BE2C (cell line): ENCODE measurements around the gene KIAA1217.

Experiments used
- DNase-seq: peaks from one replicate; pipeline ENCODE4 v3.0.0-alpha.2; 2020
- H3K27me3 ChIP-seq: fragments of 250-450 bp; sonication (Bioruptor Pico); 2 replicates; pipeline ENCODE4 v1.5.1; 2020; ENCODE audit warnings: mild to moderate bottlenecking
- H3K36me3 ChIP-seq: fragments of 250-450 bp; sonication (Bioruptor Pico); 2 replicates; pipeline ENCODE4 v1.5.1; 2020; ENCODE audit warnings: mild to moderate bottlenecking
- H3K4me1 ChIP-seq: fragments of 250-450 bp; sonication (Bioruptor Pico); 2 replicates; pipeline ENCODE4 v1.5.1; 2020
- H3K4me3 ChIP-seq: 2 replicates; pipeline ENCODE4 v1.5.1; 2011; ENCODE audit warnings: low read depth, low read length
- H3K9me3 ChIP-seq: fragments of 250-450 bp; sonication (Bioruptor Pico); 2 replicates; pipeline ENCODE4 v1.5.1; 2020
- TF ChIP-seq, protein P1 (sequence below): IDR thresholded peaks from 2 replicates; pipeline ENCODE4 v1.5.1; 2012; ENCODE audit warnings: mild to moderate bottlenecking, low read depth, low read length

The KIAA1217 gene

DNA sequence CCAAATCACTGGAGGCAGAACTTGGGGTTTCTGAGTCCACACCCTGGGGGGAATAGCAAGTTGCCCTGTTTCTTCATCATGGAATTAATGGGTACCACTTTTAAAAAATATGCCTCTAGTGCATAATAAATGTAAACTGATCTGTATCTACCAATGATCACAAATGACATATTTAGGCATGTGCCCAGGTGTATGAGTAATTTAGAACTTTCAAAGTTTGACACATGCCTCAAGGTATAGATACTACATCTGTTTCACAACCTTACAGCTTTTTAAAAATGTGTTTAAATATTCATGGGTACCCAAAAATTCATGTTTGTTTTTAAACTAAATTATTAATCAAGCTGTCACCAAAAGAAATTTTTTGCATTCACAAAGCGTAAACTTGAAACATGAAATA lies 226.0 kb downstream of the KIAA1217 start:
- TF ChIP-seq, protein P1, sequence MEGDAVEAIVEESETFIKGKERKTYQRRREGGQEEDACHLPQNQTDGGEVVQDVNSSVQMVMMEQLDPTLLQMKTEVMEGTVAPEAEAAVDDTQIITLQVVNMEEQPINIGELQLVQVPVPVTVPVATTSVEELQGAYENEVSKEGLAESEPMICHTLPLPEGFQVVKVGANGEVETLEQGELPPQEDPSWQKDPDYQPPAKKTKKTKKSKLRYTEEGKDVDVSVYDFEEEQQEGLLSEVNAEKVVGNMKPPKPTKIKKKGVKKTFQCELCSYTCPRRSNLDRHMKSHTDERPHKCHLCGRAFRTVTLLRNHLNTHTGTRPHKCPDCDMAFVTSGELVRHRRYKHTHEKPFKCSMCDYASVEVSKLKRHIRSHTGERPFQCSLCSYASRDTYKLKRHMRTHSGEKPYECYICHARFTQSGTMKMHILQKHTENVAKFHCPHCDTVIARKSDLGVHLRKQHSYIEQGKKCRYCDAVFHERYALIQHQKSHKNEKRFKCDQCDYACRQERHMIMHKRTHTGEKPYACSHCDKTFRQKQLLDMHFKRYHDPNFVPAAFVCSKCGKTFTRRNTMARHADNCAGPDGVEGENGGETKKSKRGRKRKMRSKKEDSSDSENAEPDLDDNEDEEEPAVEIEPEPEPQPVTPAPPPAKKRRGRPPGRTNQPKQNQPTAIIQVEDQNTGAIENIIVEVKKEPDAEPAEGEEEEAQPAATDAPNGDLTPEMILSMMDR: no peak
- H3K9me3 ChIP-seq: no peaks in the 10 kb centered on the region
- H3K36me3 ChIP-seq: no peaks in the 10 kb centered on the region
- H3K4me3 ChIP-seq: no peak overlapping the region
- no peak for DNase-seq
- H3K27me3 ChIP-seq: no peaks in the 10 kb centered on the region
- no peaks in the 10 kb centered on the region for H3K4me1 ChIP-seq

DNA sequence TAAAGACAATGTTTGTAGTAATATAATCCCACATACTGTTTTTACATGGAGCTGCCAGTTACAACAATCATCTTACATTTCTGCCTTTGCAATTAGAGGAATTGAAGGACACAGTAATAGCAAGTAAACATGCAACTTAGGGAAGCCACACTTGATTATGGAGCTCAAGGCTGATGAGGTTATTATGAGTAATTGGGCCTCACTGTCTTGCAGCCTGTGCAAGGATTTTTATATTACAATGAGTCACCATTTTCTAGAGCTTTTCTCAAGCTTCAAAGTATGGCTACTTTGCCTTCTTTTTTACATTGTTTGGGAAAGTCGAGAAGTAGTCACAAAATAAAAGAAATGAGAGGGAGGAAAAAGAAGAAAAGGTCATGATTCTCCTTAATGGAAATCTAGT lies 226.4 kb downstream of the KIAA1217 start:
- TF ChIP-seq, protein P1: no peak
- no peaks in the 10 kb centered on the region for H3K27me3 ChIP-seq
- DNase-seq: no peak
- H3K9me3 ChIP-seq: no peaks in the 10 kb centered on the region
- H3K4me3 ChIP-seq: no peak overlapping the region
- H3K36me3 ChIP-seq: no peaks in the 10 kb centered on the region
- no peaks in the 10 kb centered on the region for H3K4me1 ChIP-seq

DNA sequence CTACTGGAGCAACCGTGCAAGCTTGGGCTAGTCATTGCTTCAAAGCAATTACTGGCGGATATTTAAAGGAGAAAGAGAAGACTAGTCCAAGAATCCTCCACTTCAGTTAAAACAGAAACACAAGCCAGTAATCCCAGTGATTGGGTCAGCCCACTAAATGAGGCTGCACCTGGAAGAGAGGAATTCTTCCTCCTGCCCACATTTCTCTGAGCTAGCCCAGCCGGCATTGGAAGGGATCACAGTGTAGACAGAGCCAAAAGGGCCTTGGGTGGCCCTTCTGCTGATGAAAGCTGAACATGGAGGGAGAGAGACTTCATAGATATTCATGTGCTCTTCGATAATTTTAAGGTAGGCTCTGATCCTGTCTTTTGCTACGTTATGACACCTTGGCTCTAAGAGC lies 228.4 kb downstream of the KIAA1217 start:
- Histone ChIP-seq H3K36me3 (no peaks in the 10 kb centered on the region), H3K27me3 (no peaks in the 10 kb centered on the region), H3K4me3 (no peak overlapping the region), H3K4me1 (no peaks in the 10 kb centered on the region), H3K9me3 (no peaks in the 10 kb centered on the region)
- TF ChIP-seq, protein P1: no peak
- no peak for DNase-seq

DNA sequence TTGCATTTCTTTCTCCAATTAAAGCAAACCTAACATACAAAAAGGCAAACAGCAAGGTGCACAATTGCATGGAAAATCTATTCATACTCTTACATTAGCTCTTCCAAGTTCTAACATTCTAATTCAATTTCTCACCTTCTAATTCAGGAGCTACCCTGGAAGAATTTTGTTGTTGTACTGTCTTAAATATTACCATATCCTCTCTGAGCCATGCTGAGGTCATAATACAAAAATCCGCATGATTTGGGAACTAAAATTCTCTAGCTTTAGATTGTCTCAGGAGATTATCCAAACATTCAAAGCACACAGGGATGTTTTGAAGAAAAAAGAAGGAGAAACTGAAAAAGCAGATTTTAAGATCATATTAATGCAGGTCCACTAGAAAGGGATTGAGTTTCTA lies 229.9 kb downstream of the KIAA1217 start:
- Histone ChIP-seq H3K36me3 (no peaks in the 10 kb centered on the region), H3K9me3 (no peaks in the 10 kb centered on the region), H3K4me3 (no peak overlapping the region), H3K4me1 (no peaks in the 10 kb centered on the region), H3K27me3 (no peaks in the 10 kb centered on the region)
- no peak for DNase-seq
- TF ChIP-seq, protein P1: no peak

DNA sequence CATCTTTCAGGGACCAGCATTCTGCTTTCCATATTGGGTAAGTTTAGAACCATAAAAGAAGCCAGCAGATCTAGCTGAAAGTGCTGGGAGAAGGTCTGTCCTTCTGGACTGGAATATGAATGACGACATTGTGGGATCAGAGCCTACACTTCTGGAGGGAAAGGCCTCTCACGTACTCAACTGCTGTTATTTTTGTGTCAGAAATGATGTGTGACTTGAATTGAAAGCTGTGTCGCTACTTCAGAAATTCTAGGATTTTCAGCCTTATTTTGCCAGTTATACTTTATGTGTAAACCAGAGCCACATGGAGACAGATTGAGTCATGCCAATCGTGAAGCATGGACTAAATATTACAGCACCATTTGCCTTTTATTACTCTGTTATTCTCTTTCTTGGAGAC lies 231.0 kb downstream of the KIAA1217 start:
- TF ChIP-seq, protein P1: no peak
- H3K36me3 ChIP-seq: no peaks in the 10 kb centered on the region
- no peaks in the 10 kb centered on the region for H3K27me3 ChIP-seq
- H3K4me3 ChIP-seq: no peak overlapping the region
- no peaks in the 10 kb centered on the region for H3K9me3 ChIP-seq
- H3K4me1 ChIP-seq: no peaks in the 10 kb centered on the region
- DNase-seq: no peak

DNA sequence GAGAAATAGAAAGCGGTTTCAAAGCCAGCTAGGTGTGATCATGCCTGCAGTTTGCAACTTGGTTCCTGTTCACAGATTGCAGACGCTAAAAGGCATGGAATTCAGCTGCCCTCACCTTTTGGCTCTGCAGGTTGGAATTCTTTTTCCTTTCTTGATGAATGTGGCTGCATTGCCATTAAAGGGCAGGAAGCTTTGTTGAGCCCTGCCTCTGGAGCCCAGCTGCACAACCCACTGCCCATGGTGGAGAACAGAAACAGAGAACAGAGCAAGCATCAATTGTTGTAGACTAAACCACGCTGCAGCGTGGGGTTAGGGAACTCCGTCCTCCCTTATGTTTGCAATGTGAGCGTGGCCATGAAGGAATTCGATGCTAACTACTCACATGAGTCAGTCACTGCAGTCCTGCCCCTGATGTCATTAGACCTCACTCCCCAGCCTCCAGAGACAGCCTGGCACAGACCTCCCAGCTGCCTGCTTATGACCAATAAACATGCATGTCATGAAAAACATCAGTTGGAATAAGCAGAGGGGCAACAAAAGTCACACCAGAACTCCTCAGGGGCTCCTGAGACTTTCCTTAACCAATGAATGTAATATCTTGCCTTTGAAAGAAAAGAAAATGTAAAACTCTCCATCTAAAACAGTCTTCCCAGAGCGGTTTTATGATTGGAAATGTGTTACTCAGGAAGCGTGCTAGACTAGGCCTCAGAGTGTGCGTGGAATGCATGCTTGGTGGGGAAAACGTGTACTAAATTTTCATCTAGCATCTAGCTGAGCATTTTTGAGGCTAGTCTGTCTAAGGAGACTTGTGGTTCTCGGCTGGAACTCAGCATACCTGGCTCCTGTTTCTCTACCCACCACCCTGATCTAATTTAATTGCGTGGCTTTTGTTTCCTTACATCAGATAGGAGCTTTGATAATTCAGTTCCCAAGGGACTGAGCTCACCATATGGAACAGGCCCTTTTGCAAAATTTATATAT lies 232.2 kb downstream of the KIAA1217 start:
- H3K4me1 ChIP-seq: no peaks in the 10 kb centered on the region
- H3K4me3 ChIP-seq: no peak overlapping the region
- TF ChIP-seq, protein P1: no peak
- no peak for DNase-seq
- H3K9me3 ChIP-seq: no peaks in the 10 kb centered on the region
- H3K36me3 ChIP-seq: no peaks in the 10 kb centered on the region
- no peaks in the 10 kb centered on the region for H3K27me3 ChIP-seq
